Heart right ventricle (tissue), 16 donors: Measurements from ENCODE around the gene ILF3. TPM values are rescaled to one million over a fixed set of nuclear protein-coding genes. Genes with fewer than 3 reads are reported as not detected.
"Not testable (repeated sequence)": the region's sequence is repeated elsewhere in the genome, so short reads cannot be mapped to it uniquely, and the experiment has no call there.

Experiments used
- ATAC-seq, 8 donors: fragments of 200-7000 bp; cut with Tn5 transposase; one replicate each; pipeline ENCODE4 v1.9.1; 2020; ENCODE audit warnings: mild to moderate bottlenecking in 8 of 8, moderate library complexity in 8 of 8, moderate number of reproducible peaks in 1 of 8
- DNase-seq, 2 donors: peaks; one replicate each; pipeline ENCODE4 v3.0.0-alpha.2; 2020
- H3K27ac ChIP-seq, 10 donors: fragments of 200-600 bp; sonication (generic) in 2 of 10; one replicate each; pipeline versions ENCODE4 v1.5.0 to v1.8.0; 2020 to 2022; ENCODE audit warnings: mild to moderate bottlenecking in 3 of 10
- H3K27me3 ChIP-seq, 7 donors: fragments of 200-600 bp; one replicate each; pipeline ENCODE4 v1.8.0; 2021 to 2022; ENCODE audit warnings: mild to moderate bottlenecking in 2 of 7
- H3K36me3 ChIP-seq, 9 donors: fragments of 200-600 bp; sonication (generic) in 1 of 9; one replicate each; pipeline versions ENCODE4 v1.5.0 to v1.8.0; 2020 to 2022; ENCODE audit warnings: mild to moderate bottlenecking in 2 of 9
- H3K4me1 ChIP-seq, 9 donors: fragments of 200-600 bp; sonication (generic) in 1 of 9; one replicate each; pipeline versions ENCODE4 v1.5.0 to v1.8.0; 2020 to 2022; ENCODE audit warnings: mild to moderate bottlenecking in 4 of 9
- H3K4me3 ChIP-seq, 10 donors: fragments of 200-600 bp; sonication (generic) in 2 of 10; one replicate each; pipeline versions ENCODE4 v1.5.0 to v1.8.0; 2020 to 2022; ENCODE audit warnings: mild to moderate bottlenecking in 7 of 10, moderate library complexity in 2 of 10
- H3K9me3 ChIP-seq, 11 donors: fragments of 200-600 bp in 10 of 11; sonication (generic) in 2 of 11; one replicate each; pipeline versions ENCODE4 v1.5.0 to v1.8.0; 2013 to 2022; ENCODE audit warnings: mild to moderate bottlenecking in 2 of 11, control low read depth in 1 of 11, moderate library complexity in 1 of 11
- WGBS, 2 donors: extraction: QIAGEN DNeasy Blood & Tissue Kit; methylation state at CpG; one replicate each; pipeline ENCODE4 v1.1.7; 2013; ENCODE audit warnings: inconsistent platforms in 1 of 2; 5-methylcytosine and 5-hydroxymethylcytosine counted together
- intact Hi-C, 10 donors: fragments of 100-400 bp; cut with DNase I; formaldehyde crosslinking; loops; one replicate each; pipeline versions ENCODE4 v1.11.1 to v1.14.2; 2022
- polyA plus RNA-seq, 2 donors: library from polyadenylated mRNA; stranded (reverse); fragments of 200-250 nt; gene quantifications; one replicate each; pipeline ENCODE4 v1.2.3, GENCODE V29; 2013
- total RNA-seq, 10 donors: library from RNA; stranded (reverse); fragmentation: NEBNext Ultra II Directional in 3 of 10; extraction: Animal tissue kit (Norgen Biotek cat#: 25700) in 3 of 10; gene quantifications; one replicate each; pipeline versions ENCODE4 v1.2.1 to v1.2.4, GENCODE V29; 2021 to 2023
- TF ChIP-seq, protein P1 (sequence below), 9 donors: fragments of 200-600 bp; sonication (generic) in 2 of 9; IDR thresholded peaks; one replicate each; pipeline versions ENCODE4 v1.5.0 to v1.8.0; 2021 to 2022; ENCODE audit warnings: antibody characterized with exemption in 9 of 9, mild to moderate bottlenecking in 5 of 9, moderate library complexity in 1 of 9
- donor health status: Arrhythmogenic right ventricular cardiomyopathy.
- donor health status: ischemic (EF 13 %, LVEDD 7.1; RV severe dilation, severe dysfunction).
- donor health status: healthy with polysubstance abuse.
- donor health status: DM: no; HTN: yes; CAD: no.
- donor health status: DM: no; HTN: no; CAD: no.
- donor health status: ischemic (EF 25% LVEDD 6.9; RV normal size, moderate dysfunction).
- donor health status: ischemic (EF 25% LVEDD 5.7; RV mildly dilated, moderate dysfunction).
- donor health status: healthy.
- donor health status: DM: yes; HTN: yes; CAD: no.
- donor health status: Ischemic cardiomyopathy.
- donor health status: ischemic (EF 35%, LVEDD 5.7; RV mildly dilated, moderate dysfunction).
- donor health status: nonischemic (EF 11% LVEDD 7.7; RV severe dilation, severe dysfunction).
- donor health status: DM: yes; HTN: yes; CAD: no.
- donor health status: PGD.
- donor health status: ischemic (EF 29% LVEDD 5.4; RV normal size, mild dysfunction).
- donor health status: nonischemic (EF 23%, LVEDD 6.1; RV moderate dilation, normal function).

ILF3 gene
- total and polyA plus RNA-seq, 12 donors, result 68.1 to 129 (median 109) TPM

DNA sequence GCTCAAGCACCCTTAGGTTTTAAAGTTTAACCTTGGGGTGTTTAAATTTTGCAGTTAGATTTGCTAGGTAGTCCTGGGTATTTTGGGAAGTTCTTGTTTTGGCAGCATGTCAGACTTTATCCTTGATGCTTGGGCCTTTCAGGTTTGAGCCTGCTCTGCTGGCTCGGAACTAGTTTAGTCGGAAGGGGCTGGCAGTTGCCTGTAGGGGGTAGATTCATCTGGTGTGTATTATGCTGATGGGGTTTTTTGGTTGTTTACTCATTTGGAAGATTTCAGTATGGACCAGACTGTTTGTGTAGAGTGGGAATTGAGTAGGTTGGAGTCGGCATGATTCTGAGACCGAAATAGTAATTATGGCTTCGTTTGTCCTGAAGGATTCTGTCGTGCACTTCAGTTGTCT, 15.1 kb downstream of the ILF3 start:
- DNase-seq (no peak), ATAC-seq (peak in 1 of 8 donors; percentile 23)
- Histone ChIP-seq H3K4me1 (peaks cover 7 to 62% (median 45%) of the 10 kb centered on the region in 9 donors), H3K36me3 (peaks cover 0 to 52% (median 14%) of the 10 kb centered on the region in 9 donors), H3K27me3 (no peaks in the 10 kb centered on the region), H3K4me3 (no peak overlapping the region), H3K27ac (peak overlapping the region in 2 of 10 donors; percentile 11 to 44), H3K9me3 (no peaks in the 10 kb centered on the region)
- intact Hi-C loops, result no loop called here
- TF ChIP-seq, protein P1, sequence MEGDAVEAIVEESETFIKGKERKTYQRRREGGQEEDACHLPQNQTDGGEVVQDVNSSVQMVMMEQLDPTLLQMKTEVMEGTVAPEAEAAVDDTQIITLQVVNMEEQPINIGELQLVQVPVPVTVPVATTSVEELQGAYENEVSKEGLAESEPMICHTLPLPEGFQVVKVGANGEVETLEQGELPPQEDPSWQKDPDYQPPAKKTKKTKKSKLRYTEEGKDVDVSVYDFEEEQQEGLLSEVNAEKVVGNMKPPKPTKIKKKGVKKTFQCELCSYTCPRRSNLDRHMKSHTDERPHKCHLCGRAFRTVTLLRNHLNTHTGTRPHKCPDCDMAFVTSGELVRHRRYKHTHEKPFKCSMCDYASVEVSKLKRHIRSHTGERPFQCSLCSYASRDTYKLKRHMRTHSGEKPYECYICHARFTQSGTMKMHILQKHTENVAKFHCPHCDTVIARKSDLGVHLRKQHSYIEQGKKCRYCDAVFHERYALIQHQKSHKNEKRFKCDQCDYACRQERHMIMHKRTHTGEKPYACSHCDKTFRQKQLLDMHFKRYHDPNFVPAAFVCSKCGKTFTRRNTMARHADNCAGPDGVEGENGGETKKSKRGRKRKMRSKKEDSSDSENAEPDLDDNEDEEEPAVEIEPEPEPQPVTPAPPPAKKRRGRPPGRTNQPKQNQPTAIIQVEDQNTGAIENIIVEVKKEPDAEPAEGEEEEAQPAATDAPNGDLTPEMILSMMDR (IDR thresholded peaks at IDR 0.05), result no peak
- WGBS, 2 donors, result 50 to 60% methylated on average over 6 of the region's 6 CpGs

DNA sequence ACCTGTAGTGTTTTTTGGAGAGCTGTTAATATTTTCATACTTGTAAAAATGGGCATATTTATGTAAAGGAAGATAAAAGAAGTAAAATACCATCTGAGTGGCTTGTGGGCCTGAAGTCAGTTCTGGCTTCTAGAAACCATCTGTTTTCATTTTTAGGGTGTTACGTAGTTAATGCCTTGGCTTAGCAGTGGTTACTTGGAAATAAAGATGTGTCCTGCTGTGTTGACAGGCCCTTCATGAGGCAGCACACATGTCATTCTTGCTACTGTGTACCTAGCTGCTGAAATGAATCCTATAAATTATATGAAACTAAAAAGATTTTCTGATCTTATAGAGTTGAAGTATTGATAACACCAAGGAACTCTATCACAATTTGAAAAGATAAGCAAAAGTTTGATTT, 16.0 kb downstream of the ILF3 start:
- peaks cover 0 to 62% (median 14%) of the 10 kb centered on the region in 9 donors for H3K36me3 ChIP-seq
- DNase-seq (no peak), ATAC-seq (peak in 6 of 8 donors; percentile 45 to 59 (median 54))
- no peak overlapping the region for H3K4me3 ChIP-seq
- H3K4me1 ChIP-seq, result peaks cover 7 to 57% (median 43%) of the 10 kb centered on the region in 9 donors
- 64 to 69% methylated on average over 1 of the region's 1 CpG for WGBS, 2 donors
- peak overlapping the region in 3 of 10 donors; percentile 11 to 44 (median 13) for H3K27ac ChIP-seq
- TF ChIP-seq, protein P1 (IDR thresholded peaks at IDR 0.05), result no peak
- intact Hi-C loops, result no loop called here
- no peaks in the 10 kb centered on the region for H3K27me3 ChIP-seq
- H3K9me3 ChIP-seq, result no peaks in the 10 kb centered on the region

DNA sequence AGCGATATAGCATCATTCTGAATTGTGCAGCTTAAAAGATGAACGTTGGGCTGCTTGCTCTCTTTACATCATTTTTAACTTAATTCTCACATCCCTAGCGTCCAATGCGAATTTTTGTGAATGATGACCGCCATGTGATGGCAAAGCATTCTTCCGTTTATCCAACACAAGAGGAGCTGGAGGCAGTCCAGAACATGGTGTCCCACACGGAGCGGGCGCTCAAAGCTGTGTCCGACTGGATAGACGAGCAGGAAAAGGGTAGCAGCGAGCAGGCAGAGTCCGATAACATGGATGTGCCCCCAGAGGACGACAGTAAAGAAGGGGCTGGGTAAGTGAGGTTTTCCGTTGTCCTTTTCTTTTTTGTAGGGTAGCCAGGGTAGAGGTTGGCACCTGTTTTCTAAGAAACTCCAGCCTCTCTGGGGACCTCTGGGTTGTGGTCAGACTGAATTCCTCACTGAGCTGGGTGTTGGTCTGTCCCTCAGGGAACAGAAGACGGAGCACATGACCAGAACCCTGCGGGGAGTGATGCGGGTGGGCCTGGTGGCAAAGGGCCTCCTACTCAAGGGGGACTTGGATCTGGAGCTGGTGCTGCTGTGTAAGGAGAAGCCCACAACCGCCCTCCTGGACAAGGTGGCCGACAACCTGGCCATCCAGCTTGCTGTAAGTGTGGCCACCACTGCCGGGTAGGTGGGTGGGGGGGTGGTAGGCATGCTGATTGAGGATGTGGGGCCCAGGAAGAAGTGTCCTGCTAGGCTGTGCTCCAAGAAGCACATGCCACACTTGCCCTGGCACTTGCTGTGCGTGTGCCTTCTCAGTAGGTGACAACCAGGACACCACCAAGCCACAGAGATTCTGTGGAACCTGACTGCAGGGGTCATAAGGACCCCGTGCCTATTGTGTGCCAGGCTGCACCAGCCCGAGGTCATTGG, 17.0 kb downstream of the ILF3 start:
- ATAC-seq, result peak in 4 of 8 donors; percentile 3 to 63 (median 17)

DNA sequence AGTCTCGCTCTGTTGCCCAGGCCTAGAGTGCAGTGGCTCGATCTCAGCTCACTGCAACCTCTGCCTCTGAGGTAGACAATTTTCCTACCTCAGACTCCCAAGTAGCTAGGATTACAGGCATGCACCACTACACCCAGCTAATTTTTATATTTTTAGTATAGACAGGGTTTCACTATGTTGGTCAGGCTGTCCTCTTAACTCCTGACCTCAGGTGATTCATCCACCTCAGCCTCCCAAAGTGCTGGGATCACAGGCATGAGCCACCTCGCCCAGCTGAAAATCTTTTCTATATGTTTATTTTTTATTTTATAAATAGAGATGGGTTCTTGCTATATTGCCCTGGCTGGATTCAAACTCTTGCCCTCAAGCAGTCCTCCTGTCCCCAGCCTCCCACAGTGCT, 17.8 kb downstream of the ILF3 start:
- DNase-seq, H3K4me3 ChIP-seq, H3K27ac ChIP-seq, intact Hi-C loops, ATAC-seq, H3K27me3 ChIP-seq, H3K9me3 ChIP-seq: not testable (repeated sequence)
- Histone ChIP-seq H3K36me3 (peaks cover 0 to 74% (median 20%) of the 10 kb centered on the region in 9 donors), H3K4me1 (peaks cover 7 to 45% (median 34%) of the 10 kb centered on the region in 9 donors)
- 97 to 99% methylated on average over 3 of the region's 3 CpGs for WGBS, 2 donors

More for the DNA sequence above, 17.0 kb downstream of the ILF3 start:
- intact Hi-C loops, result no loop called here
- no peak for DNase-seq
- Histone ChIP-seq H3K27me3 (no peaks in the 10 kb centered on the region), H3K27ac (peak overlapping the region in 1 of 10 donors; percentile 13), H3K9me3 (no peaks in the 10 kb centered on the region), H3K36me3 (peaks cover 0 to 71% (median 18%) of the 10 kb centered on the region in 9 donors), H3K4me1 (peaks cover 7 to 53% (median 38%) of the 10 kb centered on the region in 9 donors), H3K4me3 (no peak overlapping the region)
- 75% methylated on average over 24 of the region's 24 CpGs for WGBS, 2 donors
- TF ChIP-seq, protein P1 (IDR thresholded peaks at IDR 0.05), result no peak

DNA sequence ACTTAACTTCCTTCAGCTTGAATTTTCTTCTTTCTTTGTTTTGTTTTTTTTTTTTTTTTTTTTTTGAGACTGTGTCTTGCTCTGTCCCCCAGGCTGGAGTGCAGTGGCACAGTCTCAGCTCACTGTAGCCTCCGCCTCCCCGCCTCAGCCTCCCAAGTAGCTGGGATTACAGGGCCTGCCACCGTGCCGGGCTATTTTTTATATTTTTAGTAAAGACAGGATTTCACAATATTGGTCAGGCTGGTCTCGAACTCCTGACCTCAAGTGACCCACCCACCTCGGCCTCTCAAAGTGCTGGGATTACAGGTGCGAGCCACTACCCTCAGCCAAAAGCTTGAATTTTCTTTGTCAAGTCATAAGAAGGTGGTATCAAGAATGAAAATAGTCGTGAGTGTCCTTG, 21.1 kb downstream of the ILF3 start:
- WGBS, 2 donors, result 89 to 91% methylated on average over 8 of the region's 8 CpGs
- not testable (repeated sequence) for H3K27ac ChIP-seq, H3K27me3 ChIP-seq

More for the DNA sequence above, 21.1 kb downstream of the ILF3 start:
- H3K4me1 ChIP-seq, result peaks cover 7 to 19% (median 17%) of the 10 kb centered on the region in 9 donors
- H3K36me3 ChIP-seq, result peaks cover 4 to 98% (median 52%) of the 10 kb centered on the region in 9 donors
- ATAC-seq, H3K4me3 ChIP-seq, H3K9me3 ChIP-seq, intact Hi-C loops, DNase-seq: not testable (repeated sequence)
